CD4-positive, CD25-positive, alpha-beta regulatory T cell (primary cell): ENCODE results near the gene PRIM2. TPM values are rescaled to one million over a fixed set of nuclear protein-coding genes. Genes with fewer than 3 reads are reported as not detected.
"Not testable (repeated sequence)": the region's sequence is repeated elsewhere in the genome, so short reads cannot be mapped to it uniquely, and the experiment has no call there.

Experiments used
- ATAC-seq, 2 donors: fragments of 150-1000 bp; cut with Tn5 transposase; one replicate each; pipeline ENCODE4 v1.10.0; 2021; ENCODE audit warnings: low read depth in 2 of 2, moderate number of reproducible peaks in 2 of 2, moderate library complexity in 1 of 2
- DNase-seq, 3 donors: peaks; one replicate each; pipeline versions ENCODE4 v3.0.0 to v3.0.0-alpha.2; 2012 to 2022; ENCODE audit warnings: mixed read lengths in 1 of 3
- H3K27ac ChIP-seq: one replicate; pipeline ENCODE4 v1.7.0; 2013; ENCODE audit warnings: mild to moderate bottlenecking, low read length; ENCODE audit not compliant: insufficient read depth, poor library complexity, severe bottlenecking
- H3K27me3 ChIP-seq: one replicate; pipeline ENCODE4 v1.7.0; 2013; ENCODE audit warnings: low read length; ENCODE audit not compliant: control insufficient read depth, insufficient read depth
- H3K36me3 ChIP-seq: one replicate; pipeline ENCODE4 v1.7.0; 2013; ENCODE audit warnings: mild to moderate bottlenecking, low read length, moderate library complexity; ENCODE audit not compliant: control insufficient read depth, insufficient read depth
- H3K4me1 ChIP-seq: 2 replicates; pipeline ENCODE4 v1.7.0; 2013; ENCODE audit warnings: mild to moderate bottlenecking, low read length; ENCODE audit not compliant: insufficient read depth, control insufficient read depth, poor library complexity, severe bottlenecking
- H3K4me3 ChIP-seq: one replicate; pipeline ENCODE4 v1.7.0; 2013; ENCODE audit warnings: low read depth, mild to moderate bottlenecking, low read length, moderate library complexity
- H3K9me3 ChIP-seq, 2 experiments: 1 replicate in 1 of 2; 2 replicates in 1 of 2; pipeline ENCODE4 v1.7.0; 2013; ENCODE audit warnings: low read length in 2 of 2, mild to moderate bottlenecking in 1 of 2, moderate library complexity in 1 of 2; ENCODE audit not compliant: control insufficient read depth in 2 of 2
- H3K27ac Mint-ChIP-seq, 3 donors: one replicate each; pipeline ENCODE4 v1.8.0; 2020 to 2022; ENCODE audit warnings: mild to moderate bottlenecking in 3 of 3, mixed read lengths in 3 of 3, moderate library complexity in 2 of 3
- H3K27me3 Mint-ChIP-seq: one replicate; pipeline ENCODE4 v1.8.0; 2022; ENCODE audit warnings: mild to moderate bottlenecking, mixed read lengths
- H3K36me3 Mint-ChIP-seq: one replicate; pipeline ENCODE4 v1.8.0; 2020; ENCODE audit warnings: mixed read lengths
- H3K4me1 Mint-ChIP-seq, 4 donors: one replicate each; pipeline ENCODE4 v1.8.0; 2020 to 2022; ENCODE audit warnings: mixed read lengths in 4 of 4, mild to moderate bottlenecking in 1 of 4
- H3K4me3 Mint-ChIP-seq, 4 donors: one replicate each; pipeline ENCODE4 v1.8.0; 2020 to 2022; ENCODE audit warnings: mild to moderate bottlenecking in 4 of 4, mixed read lengths in 4 of 4, moderate library complexity in 3 of 4
- H3K9me3 Mint-ChIP-seq, 7 donors: one replicate each; pipeline ENCODE4 v1.8.0; 2020 to 2022; ENCODE audit warnings: mixed read lengths in 7 of 7, mild to moderate bottlenecking in 3 of 7, moderate library complexity in 2 of 7
- polyA plus RNA-seq, 4 donors: library from polyadenylated mRNA; unstranded; fragments of 300-500 nt; fragmentation: Illumina TruSeq; gene quantifications; one replicate each; pipeline ENCODE4 v1.2.3, GENCODE V29; 2021
- total RNA-seq: library from RNA; stranded (reverse); gene quantifications from one replicate; pipeline ENCODE4 v1.2.3, GENCODE V29; 2022

PRIM2 gene
- total and polyA plus RNA-seq, 5 donors from 2014 or later: 11.5 to 19.5 (median 16.0) TPM

- no peaks in the 10 kb centered on the region for H3K36me3 ChIP-seq
- peaks cover 0 to 7% (median 0%) of the 10 kb centered on the region in 7 donors for H3K9me3 Mint-ChIP-seq
- no peaks in the 10 kb centered on the region for H3K9me3 ChIP-seq
- H3K27me3 Mint-ChIP-seq: no peaks in the 10 kb centered on the region
- ATAC-seq (no peak), DNase-seq (no peak)
- H3K27ac Mint-ChIP-seq: peak overlapping the region in 2 of 3 donors; percentile 8 to 88
- no peak overlapping the region for H3K4me3 ChIP-seq
- no peaks in the 10 kb centered on the region for H3K27me3 ChIP-seq
- peaks cover 4 to 15% (median 9%) of the 10 kb centered on the region in 4 donors for H3K4me1 Mint-ChIP-seq
- H3K27ac ChIP-seq: no peak overlapping the region
- H3K4me3 Mint-ChIP-seq: no peak overlapping the region
- H3K4me1 ChIP-seq: no peaks in the 10 kb centered on the region
- H3K36me3 Mint-ChIP-seq: peaks cover 25% of the 10 kb centered on the region
Observed at GRCh38 chr6:57421503-57421902, 104.1 kb downstream of the PRIM2 start.

GRCh38 chr6:57423468-57423867 is 106.0 kb downstream of the PRIM2 start:
- Mint-ChIP-seq H3K27me3 (no peaks in the 10 kb centered on the region), H3K36me3 (peaks cover 21% of the 10 kb centered on the region), H3K4me3 (no peak overlapping the region), H3K27ac (no peak overlapping the region), H3K4me1 (peaks cover 0 to 15% (median 7%) of the 10 kb centered on the region in 4 donors), H3K9me3 (peaks cover 0 to 3% (median 0%) of the 10 kb centered on the region in 7 donors)
- Histone ChIP-seq H3K9me3 (no peaks in the 10 kb centered on the region), H3K27me3 (no peaks in the 10 kb centered on the region), H3K36me3 (no peaks in the 10 kb centered on the region), H3K4me3 (no peak overlapping the region), H3K27ac (no peak overlapping the region), H3K4me1 (no peaks in the 10 kb centered on the region)
- DNase-seq: no peak
- no peak for ATAC-seq

GRCh38 chr6:57431742-57432141 is 114.3 kb downstream of the PRIM2 start:
- not testable (repeated sequence) for H3K27me3 Mint-ChIP-seq, ATAC-seq, H3K4me1 ChIP-seq, H3K27ac ChIP-seq, H3K4me3 Mint-ChIP-seq, H3K9me3 ChIP-seq, H3K27me3 ChIP-seq, H3K4me3 ChIP-seq, H3K36me3 ChIP-seq, H3K9me3 Mint-ChIP-seq
- Mint-ChIP-seq H3K4me1 (peaks cover 7 to 34% (median 24%) of the 10 kb centered on the region in 4 donors), H3K27ac (peak overlapping the region; percentile 10 to 43 (median 35)), H3K36me3 (peaks cover 19% of the 10 kb centered on the region)
- DNase-seq: peak in 1 of 3 donors; percentile 8

- Mint-ChIP-seq H3K27ac (peak overlapping the region in 2 of 3 donors; percentile 10 to 43), H3K4me1 (peaks cover 7 to 34% (median 24%) of the 10 kb centered on the region in 4 donors), H3K9me3 (no peaks in the 10 kb centered on the region), H3K4me3 (no peak overlapping the region), H3K27me3 (no peaks in the 10 kb centered on the region), H3K36me3 (peaks cover 19% of the 10 kb centered on the region)
- Histone ChIP-seq H3K27me3 (no peaks in the 10 kb centered on the region), H3K4me1 (no peaks in the 10 kb centered on the region), H3K27ac (no peak overlapping the region), H3K36me3 (no peaks in the 10 kb centered on the region), H3K9me3 (no peaks in the 10 kb centered on the region), H3K4me3 (no peak overlapping the region)
- DNase-seq: peak in 1 of 3 donors; percentile 29
- ATAC-seq: no peak
Observed at GRCh38 chr6:57432157-57432556, 114.7 kb downstream of the PRIM2 start.

GRCh38 chr6:57432919-57433684 is 115.7 kb downstream of the PRIM2 start:
- Mint-ChIP-seq H3K27ac (no peak overlapping the region), H3K36me3 (peaks cover 19% of the 10 kb centered on the region), H3K27me3 (no peaks in the 10 kb centered on the region), H3K4me3 (no peak overlapping the region), H3K9me3 (no peaks in the 10 kb centered on the region), H3K4me1 (peaks cover 7 to 35% (median 24%) of the 10 kb centered on the region in 4 donors)
- no peak overlapping the region for H3K27ac ChIP-seq
- H3K4me1 ChIP-seq: no peaks in the 10 kb centered on the region
- no peaks in the 10 kb centered on the region for H3K27me3 ChIP-seq
- H3K4me3 ChIP-seq: no peak overlapping the region
- no peaks in the 10 kb centered on the region for H3K36me3 ChIP-seq
- ATAC-seq (no peak), DNase-seq (no peak)
- H3K9me3 ChIP-seq: no peaks in the 10 kb centered on the region

GRCh38 chr6:57433790-57434189 is 116.4 kb downstream of the PRIM2 start:
- not testable (repeated sequence) for H3K4me1 ChIP-seq, H3K9me3 Mint-ChIP-seq, H3K9me3 ChIP-seq, DNase-seq, H3K4me3 ChIP-seq, H3K27me3 ChIP-seq, H3K27ac ChIP-seq, H3K27me3 Mint-ChIP-seq, ATAC-seq, H3K4me3 Mint-ChIP-seq, H3K36me3 ChIP-seq
- Mint-ChIP-seq H3K27ac (peak overlapping the region in 1 of 3 donors; percentile 65), H3K36me3 (peaks cover 19% of the 10 kb centered on the region), H3K4me1 (peaks cover 7 to 36% (median 25%) of the 10 kb centered on the region in 4 donors)

- Mint-ChIP-seq H3K27ac (peak overlapping the region in 1 of 3 donors; percentile 65), H3K36me3 (peaks cover 15% of the 10 kb centered on the region), H3K4me1 (peaks cover 3 to 31% (median 23%) of the 10 kb centered on the region in 4 donors), H3K27me3 (no peaks in the 10 kb centered on the region), H3K9me3 (no peaks in the 10 kb centered on the region), H3K4me3 (no peak overlapping the region)
- DNase-seq: no peak
- Histone ChIP-seq H3K36me3 (no peaks in the 10 kb centered on the region), H3K27ac (no peak overlapping the region), H3K4me1 (no peaks in the 10 kb centered on the region), H3K4me3 (no peak overlapping the region), H3K9me3 (no peaks in the 10 kb centered on the region), H3K27me3 (no peaks in the 10 kb centered on the region)
- ATAC-seq: no peak
Observed at GRCh38 chr6:57434944-57435343, 117.5 kb downstream of the PRIM2 start.
